ENCODE results near the gene SLC22A31. TPM values are rescaled to one million over a fixed set of nuclear protein-coding genes. Genes with fewer than 3 reads are reported as not detected.

Gene SLC22A31
- total RNA-seq, 1 donor from 2014 or later: not detected

- intact Hi-C loops (cut with DNase I): no loop called here
- DNase-seq (ENCODE audit: low spot score): no peak
Measured at GRCh38 chr16:89184933-89185794, 15.2 kb downstream of the SLC22A31 start.

GRCh38 chr16:89184677-89184932 is 15.7 kb downstream of the SLC22A31 start:
- no peak for DNase-seq (ENCODE audit: low spot score)
- intact Hi-C loops (cut with DNase I): no loop called here

DNA sequence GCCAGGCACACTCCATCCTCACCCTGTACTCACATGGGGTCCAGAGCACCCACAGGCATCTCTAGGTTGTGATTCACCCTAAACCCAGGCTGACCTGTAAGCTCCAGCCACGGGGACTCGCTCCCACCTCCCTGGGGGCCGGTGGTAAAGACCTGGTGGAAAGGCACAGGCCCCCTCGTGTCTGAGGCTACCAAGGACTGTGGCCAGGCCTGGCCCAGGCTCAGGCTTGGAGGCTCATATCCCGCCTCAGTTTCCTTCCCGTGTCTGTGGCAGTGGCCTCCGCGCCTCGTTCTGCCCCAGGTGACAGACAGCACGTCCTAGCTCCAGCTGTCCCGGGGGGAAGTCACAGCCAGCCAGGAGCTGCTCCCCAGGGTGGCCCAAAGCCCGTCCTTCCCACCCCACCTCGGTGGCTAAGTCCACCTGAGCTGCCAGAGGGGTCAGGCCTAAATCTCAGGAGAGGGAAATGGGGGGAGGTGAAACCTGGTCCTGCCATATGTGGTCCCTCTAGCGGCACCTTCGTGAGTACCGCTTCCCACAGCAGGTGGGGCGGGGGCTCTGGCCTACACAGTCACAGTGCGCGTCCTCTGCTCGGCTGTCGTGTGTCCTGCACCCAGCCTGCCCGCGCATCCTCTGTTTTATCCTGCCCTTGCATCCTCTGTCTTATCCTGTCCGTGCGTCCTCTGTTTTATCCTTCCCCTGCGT is 16.2 kb downstream of the SLC22A31 start:
- no peak for DNase-seq (ENCODE audit: low spot score)
- intact Hi-C loops (cut with DNase I): no loop called here

DNA sequence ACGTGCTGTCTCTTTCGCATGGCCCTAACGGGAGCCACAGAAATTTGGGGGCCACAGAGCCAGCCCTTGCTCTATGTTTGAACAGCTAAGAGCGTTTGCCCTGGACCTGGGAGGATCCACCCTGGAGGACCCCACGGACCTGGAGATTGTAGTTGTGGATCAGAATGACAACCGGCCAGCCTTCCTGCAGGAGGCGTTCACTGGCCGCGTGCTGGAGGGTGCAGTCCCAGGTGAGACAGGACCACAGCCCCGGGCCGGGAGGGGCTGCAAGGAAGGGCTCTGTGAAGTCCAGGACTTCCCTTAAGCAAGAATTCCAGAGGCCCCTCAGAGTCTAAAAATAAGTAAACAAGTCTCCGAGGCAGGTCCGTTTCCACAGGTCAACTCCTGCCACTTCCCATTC is 16.9 kb downstream of the SLC22A31 start:
- DNase-seq (ENCODE audit: low spot score): no peak
- intact Hi-C loops (cut with DNase I): no loop called here

- intact Hi-C loops (cut with DNase I): no loop called here
- no peak for DNase-seq (ENCODE audit: low spot score)
Measured at GRCh38 chr16:89179656-89180315, 20.6 kb downstream of the SLC22A31 start.

- intact Hi-C loops (cut with DNase I): no loop called here
- DNase-seq (ENCODE audit: low spot score): no peak
Measured at GRCh38 chr16:89179148-89179484, 21.2 kb downstream of the SLC22A31 start.

- intact Hi-C loops (cut with DNase I): no loop called here
- no peak for DNase-seq (ENCODE audit: low spot score)
Measured at GRCh38 chr16:89178453-89179147, 21.7 kb downstream of the SLC22A31 start.

DNA sequence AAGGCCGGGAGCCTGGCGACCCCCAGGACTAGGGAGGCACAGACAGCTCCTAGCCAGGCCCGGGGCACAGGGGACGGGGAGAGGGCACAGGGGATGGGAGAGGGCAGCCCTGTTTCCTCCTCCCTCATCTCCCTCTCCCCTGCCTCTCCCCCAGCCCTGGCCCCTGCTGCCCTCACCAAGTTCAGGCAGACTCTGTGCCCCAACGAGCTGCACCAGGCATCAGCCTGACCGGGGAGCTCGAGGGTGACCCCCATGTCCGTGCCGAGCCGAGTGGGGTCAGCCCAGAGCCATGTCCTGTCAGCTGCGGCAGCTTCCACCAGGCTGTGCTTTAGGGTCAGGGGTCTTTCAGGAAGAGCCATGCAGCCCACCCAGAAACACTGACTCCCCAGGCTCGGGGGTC is 22.8 kb downstream of the SLC22A31 start:
- intact Hi-C loops (cut with DNase I): no loop called here
- no peak for DNase-seq (ENCODE audit: low spot score)

- intact Hi-C loops (cut with DNase I): no loop called here
- no peak for DNase-seq (ENCODE audit: low spot score)
Measured at GRCh38 chr16:89176717-89177116, 23.6 kb downstream of the SLC22A31 start.

DNA sequence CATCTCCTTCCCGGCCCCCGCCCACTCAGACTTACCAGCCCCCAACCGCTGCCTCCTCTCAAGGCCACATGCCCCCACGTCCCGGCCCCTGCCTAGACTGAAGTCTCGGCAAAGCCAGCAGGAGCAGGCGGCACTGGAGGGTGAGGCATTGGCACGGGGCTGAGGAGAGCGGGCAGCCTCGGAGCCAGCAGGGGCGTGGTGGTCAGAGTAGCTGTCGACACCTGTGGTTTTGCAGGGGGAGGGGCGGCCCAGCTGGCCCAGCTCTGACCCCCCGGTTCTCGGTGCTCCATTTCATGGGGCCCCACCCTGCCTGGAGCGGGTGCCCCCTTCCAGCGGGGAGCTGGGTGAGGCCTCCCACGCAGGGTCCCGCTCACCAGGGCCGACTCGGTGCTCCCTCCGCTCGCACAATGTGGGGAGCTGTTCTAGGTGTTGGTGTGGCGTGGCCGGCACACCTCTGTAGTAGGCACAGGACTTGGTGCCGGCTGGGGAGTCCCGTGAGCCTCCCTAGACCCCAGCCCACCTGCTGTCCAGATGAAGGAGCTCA is 24.1 kb downstream of the SLC22A31 start:
- no peak for DNase-seq (ENCODE audit: low spot score)
- intact Hi-C loops (cut with DNase I): no loop called here

DNA sequence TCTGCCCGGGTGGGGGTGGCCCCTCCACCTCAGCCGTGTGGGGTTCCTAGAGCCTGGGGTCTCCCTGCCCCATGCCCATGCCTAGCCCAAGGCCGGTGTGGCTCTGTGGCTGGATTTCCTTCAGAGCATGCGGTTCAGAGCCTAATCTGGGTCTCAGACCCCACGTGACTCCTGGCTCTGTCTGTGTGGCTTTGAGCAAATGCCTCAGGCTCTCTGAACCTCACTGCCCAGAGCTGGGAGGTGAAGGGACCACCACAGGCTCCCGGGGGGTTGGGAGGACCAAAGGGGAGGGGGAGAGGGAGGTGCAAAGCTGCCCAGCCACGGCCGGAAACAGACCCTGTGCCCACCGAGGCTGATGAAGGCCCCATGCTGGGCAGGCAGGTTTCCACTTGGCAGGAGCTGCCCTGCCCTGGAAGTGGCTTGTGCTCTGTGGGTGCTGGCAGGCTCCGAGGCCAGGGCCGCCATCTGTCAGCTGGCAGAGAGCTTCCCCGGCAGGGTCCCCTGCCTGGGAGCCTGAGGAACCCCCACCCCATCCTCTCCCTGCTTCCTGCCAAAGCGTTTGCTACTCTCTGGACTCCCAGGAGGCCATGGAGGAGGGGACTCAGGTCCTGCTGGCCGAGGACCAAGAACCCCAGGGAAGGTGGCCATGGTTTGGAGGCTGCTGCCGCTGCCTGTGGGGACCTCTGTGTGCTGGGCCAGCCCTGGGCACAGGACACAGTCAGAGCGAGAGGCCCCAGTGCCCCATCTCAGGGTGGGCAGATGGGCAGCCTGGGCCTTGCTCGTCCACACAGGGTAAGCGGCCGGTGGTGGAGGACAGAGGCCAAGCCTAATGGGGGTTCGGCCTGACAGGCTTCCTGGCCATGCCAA is 24.8 kb downstream of the SLC22A31 start:
- DNase-seq (ENCODE audit: low spot score): no peak
- intact Hi-C loops (cut with DNase I): no loop called here

DNA sequence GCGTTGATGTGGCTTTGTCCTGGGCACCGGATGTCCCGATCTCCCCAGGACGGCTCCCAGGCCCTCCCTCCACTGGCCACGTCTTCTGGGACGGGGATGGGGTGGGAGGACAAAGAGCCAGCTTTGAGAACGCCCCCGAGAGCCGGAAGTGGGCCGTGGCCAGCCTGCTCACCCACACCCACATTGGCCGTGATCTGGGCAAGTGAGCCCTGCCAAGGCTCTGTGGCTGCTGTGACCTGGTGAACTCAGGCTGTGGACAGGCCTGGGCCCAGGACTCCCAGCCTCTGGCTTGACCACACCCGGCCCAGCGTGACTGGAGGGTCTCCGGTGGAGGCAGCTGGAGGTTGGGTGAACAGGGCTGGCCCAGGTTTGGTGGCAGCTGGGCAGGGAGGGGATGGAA is 25.5 kb downstream of the SLC22A31 start:
- intact Hi-C loops (cut with DNase I): no loop called here
- DNase-seq (ENCODE audit: low spot score): no peak

- intact Hi-C loops (cut with DNase I): no loop called here
- no peak for DNase-seq (ENCODE audit: low spot score)
Measured at GRCh38 chr16:89174055-89174827, 26.1 kb downstream of the SLC22A31 start.

DNA sequence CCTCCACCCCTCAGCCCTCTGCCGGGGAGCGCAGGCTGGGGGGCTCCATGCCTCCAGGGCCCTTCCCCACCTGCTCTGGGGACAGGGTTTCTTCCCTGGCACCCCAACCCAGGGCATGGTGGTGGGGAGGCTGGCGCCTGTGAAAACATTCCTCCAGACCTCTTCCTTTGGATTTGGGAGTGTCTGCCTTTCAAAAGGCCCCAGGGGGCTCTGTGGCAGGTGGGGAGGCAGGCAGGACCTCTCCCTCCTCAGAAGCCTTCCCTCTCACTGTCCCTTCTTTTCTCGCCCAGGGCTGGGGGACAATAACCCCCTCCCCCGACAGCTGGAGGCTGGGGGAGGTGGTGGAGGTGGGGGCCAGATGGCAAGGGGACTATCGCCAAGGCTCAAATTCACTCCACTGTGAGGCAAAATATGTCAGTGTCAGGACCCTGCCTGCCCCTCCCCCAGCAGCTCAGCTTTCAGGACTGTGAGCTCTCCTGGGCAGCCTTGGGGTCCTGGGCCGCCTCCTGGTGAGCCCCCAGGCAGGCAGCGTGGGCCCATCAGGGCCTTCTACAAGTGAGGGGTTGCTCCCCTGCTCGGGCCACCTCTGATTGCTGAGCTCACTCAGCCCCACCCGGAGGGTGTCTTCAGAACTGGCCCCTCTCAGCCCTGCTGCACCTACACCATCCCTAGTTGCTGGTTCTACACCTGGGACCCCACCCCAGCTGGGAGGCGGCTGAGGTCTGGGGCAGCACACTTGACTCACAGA is 27.0 kb downstream of the SLC22A31 start:
- DNase-seq (ENCODE audit: low spot score): no peak
- intact Hi-C loops (cut with DNase I): no loop called here

GRCh38 chr16:89172528-89173173 is 27.7 kb downstream of the SLC22A31 start:
- intact Hi-C loops (cut with DNase I): no loop called here
- no peak for DNase-seq (ENCODE audit: low spot score)

DNA sequence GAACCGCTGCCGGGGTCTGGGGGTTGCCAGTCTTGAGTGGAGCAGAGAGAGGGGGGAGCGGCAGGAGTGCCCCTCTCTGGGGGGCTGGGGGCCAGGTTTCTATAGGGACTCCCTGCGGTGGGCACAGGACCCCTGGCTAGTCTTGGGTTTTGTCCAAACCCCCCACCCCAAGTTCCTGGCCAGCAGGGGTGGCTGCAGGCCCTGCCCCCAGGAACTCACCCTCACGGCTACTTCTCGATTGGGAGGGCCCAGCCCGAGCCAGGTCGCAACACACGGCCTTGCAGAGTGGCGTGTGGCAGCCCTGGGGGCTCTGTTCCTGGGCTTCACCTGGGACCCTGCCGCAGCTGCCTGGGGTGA is 28.2 kb downstream of the SLC22A31 start:
- no peak for DNase-seq (ENCODE audit: low spot score)
- intact Hi-C loops (cut with DNase I): no loop called here
